Measurements from ENCODE around the gene EPB41L3.
"Not testable (repeated sequence)": the region's sequence is repeated elsewhere in the genome, so short reads cannot be mapped to it uniquely, and the experiment has no call there.

The EPB41L3 gene

DNA sequence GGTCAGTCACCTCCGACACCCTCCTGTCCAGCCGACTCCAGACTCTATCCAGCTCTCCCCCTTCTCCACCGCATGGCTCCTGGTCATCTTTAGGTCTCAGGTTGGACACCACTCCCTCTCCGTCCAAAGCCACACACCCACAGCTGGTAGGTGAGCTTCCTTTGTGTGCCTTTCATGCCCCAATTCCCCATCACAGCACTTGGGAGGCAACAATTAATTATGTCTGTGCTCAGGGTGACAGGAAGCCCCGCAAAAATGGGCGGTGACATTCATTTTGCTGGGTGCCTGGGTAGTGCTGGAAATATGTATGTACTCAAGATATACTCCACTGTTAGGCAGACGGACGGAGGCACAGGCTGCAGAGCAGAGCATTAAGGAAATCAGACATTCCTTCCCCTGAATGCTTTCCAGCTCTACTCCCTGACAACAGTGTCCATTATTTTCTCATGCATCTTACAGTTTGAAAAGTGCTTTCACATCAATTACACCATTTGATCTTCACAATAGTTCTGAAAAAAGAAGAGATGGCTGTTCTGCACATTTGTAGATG, 13.1 kb downstream of the EPB41L3 start:
- no peak for DNase-seq (ENCODE audit: low spot score)

DNA sequence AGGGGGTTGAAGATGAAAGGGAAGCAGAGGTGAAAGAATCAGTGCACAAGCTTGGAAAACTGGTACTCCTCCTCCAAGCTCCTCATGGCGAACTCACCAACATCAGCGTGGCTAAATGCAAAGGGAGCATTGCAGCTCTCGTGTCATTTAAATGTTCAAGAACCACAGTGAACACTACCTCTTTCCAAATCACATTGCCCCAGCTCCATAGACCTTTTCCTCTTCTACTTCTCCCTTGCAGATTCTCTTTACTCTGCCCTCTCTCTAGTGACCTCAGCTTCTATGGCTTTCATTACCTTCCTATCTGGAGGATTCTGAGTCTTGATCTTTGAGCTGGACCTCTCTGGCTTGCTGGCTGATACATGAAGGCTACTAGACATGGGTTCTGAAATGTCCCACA, 14.3 kb downstream of the EPB41L3 start:
- no peak for DNase-seq (ENCODE audit: low spot score)

DNA sequence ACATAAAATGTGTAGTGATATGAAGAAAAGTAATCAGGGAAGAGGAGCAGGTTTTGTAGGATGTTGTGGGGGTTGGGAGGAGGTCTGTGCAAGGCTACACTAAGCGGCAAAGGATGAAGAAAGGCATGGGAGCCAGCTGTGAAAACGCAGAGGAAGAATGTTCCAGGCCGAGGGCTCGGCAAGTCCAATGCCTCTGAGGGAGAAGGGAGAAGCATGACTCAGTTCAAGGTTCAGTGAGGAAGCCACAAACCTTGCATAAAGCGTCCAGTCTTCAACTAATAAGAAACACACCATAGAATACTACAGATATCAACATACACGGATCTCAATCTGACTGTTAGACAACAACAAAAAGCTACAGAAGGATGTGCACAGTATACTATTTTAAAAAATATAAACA, 16.2 kb downstream of the EPB41L3 start:
- DNase-seq (ENCODE audit: low spot score): no peak

DNA sequence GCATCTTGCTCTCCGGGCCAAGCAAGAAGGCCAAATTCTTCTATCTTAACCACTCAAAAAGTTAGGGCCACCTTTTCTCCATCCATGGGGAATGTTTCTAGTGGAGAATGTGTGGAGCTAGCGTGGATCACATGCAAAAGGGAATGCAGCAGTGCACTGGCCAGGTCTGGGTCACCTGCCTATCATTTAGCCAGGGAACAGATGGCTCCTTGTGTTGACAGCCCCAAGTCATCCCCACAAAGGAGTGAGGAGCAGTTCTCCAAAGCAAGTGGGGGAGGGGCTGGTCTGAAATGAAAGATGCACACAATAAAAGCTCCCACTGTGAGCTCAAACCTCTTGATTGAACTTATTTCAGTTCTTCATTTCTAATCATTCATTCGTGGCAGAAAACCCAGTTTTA, 19.1 kb downstream of the EPB41L3 start:
- DNase-seq (ENCODE audit: low spot score): no peak

DNA sequence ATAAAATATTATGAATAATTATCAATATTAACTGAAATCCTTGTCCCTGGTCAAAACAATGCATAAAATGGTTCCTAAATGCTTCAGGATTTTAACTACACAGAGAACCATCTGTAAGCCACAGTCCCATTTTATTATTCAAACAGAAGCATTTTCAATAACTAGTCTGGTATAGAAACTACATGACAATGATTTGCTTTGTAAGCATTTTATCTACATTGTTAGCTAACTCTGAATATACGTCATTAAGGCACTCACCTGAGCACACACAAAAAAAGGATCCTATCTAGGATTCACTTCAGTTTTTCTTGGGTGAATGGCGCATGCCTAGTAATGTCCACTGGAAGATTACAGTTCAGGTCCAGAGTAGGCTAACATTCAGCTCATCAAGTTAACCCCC, 22.8 kb downstream of the EPB41L3 start:
- no peak for DNase-seq (ENCODE audit: low spot score)

DNA sequence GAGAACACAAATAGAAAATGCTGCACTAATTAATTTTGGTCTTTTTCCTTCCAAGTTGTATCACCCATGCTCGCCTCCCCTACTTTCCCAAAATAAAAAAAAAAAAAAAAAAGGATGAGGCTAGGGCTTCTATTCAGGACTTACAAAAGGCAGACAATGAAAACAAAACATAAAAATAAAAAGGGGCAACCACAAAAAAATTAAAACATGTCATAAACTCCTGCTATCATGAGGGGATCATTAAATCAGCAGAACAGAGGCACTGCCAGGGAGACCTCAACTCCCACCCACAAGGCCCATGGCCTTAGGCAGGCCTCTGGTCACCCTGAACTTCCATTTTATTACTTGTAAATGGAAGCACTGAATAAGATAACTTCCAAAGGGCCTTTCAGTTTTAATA, 23.3 kb downstream of the EPB41L3 start:
- no peak for DNase-seq (ENCODE audit: low spot score)

DNA sequence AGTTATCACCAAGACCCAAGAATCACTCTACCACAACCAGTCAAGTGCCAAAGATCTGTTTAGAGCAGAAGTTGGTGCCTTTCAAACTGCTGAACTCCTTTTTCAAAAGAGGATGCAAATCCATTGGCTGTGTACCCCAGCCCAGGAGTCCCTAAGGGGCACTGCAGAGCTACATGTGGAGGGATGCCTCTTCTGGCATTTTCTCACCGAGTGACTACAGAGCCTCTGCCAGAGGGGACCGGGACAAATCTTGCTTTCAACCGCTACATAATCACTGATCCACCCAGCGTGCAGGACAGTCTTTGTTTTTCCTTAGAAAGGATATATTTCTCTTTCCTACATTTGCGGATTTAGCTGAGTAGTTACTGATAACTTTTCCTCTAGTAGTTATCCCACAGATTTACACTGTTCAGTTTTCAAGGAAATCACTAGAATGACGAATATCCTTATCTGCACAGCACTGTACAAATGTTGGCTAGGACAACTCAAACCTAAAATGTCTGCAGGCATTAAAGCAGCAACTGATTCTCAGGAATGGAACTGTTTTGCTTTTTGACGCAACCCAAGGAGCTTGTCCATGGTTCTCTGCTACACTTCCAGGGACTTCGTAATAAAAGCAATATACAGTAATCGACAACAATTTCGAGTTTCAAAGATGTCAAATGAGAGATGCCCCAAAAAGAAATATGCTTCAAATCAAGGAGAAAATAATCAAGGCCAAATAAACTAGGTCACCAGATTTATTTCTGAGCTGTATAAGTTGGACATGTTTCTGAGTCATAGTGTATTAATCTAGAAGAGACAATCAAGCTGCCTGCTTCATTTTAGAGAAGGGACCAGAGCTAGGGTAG, 24.1 kb downstream of the EPB41L3 start:
- DNase-seq (ENCODE audit: low spot score): no peak

DNA sequence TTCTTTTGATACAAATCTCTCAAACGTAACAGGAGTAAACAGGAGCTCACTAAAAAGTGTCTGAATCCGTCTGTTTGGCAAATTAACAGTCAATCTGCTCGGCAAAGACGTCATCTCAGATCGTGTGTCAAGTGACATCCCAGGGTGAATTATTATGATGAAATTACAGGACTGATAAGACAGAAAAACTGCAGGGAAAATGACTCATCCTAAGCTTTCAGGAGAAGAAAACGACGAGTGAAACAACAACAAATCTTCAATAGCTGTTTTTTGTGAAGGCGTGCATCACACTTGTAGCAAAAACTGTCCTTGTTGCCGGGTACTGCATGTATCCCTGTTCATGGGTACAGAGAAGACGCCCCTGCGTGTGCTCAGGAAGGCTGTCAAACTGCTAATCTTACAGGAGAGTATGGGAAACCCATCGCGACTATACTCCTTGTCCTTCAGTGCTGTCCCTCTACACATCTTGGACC, 24.9 kb downstream of the EPB41L3 start:
- DNase-seq (ENCODE audit: low spot score): no peak

DNA sequence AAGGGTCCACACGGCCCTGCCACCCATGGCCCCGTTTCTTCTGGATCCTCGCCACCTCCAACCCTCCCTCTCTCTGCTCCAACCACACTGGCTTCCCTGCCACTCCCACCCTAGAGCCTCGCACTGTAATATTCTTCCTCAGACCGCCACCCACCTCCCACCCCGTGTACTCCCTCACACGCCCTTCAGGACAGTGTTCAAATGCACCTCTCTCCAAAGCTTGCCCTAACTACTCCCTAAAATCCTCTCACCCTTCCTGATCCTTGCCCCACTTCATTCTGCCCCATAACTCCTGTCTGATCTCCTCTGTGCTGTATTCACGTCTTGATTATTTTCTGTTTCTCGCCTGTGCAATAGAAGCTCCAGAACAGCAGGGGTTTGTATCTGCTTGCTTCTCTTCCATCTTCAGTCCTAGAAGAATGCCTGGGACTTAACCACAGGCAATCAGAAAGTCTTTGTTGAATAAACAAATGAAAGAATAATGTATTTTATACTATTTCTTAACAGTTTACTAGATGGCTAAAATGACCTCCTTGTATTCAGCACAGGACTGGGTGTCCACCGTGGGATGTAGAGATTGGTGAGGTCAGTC, 25.5 kb downstream of the EPB41L3 start:
- no peak for DNase-seq (ENCODE audit: low spot score)

DNA sequence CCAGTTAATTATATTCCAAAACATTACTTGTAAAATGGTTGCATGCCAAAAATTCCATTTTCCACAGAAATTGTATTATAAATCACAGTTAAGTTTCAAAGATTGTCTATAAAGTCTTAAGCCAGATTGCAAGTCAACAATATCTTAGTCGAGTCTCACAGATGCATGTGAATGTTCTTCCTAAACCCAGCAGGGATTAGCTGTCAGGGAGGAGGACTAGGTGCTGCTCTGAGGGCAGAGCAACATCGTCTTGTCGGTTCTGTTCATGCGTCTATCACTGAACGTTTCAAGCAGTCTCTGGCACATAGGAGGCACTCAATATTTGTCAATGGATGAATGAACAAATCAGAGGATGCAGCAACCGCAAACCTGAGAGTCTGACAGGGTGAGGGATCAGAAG, 27.0 kb downstream of the EPB41L3 start:
- no peak for DNase-seq (ENCODE audit: low spot score)

DNA sequence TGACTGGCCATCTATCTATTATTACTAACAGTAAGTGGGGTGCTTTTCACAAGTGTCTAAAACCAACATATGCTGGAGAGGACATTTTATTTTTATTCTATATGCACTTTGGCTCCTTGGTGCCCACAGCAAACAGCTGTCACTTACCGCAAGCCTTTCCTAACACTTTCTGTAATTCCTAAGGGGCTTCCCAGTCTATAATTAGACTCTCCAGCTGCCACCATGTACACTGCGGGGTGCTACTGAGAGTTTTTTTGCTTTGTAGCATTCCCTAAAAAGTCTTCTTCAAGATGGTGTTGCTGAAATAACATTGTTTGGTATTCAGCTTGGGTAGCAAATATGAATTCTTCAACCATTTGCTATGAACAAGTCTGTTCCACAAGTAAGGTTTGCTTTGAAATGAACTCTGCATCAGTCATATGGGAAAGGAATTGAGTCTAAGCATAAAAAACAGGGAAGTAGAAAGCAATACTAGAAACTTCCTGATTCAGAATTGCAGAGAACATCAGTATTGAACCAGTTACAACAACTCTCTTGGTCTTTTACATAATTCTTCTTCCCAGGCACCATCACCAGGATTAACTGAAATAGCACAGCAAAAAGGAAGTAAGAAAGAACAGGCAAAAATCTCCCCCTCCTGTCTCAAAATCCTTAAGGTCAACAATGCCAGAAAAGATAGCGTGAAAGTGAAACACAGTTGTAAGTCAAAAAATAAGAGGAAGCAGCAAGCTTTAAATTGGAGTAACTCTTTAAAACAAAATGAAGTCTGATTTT, 28.6 kb downstream of the EPB41L3 start:
- peak; percentile 66 for DNase-seq (ENCODE audit: low spot score)

DNA sequence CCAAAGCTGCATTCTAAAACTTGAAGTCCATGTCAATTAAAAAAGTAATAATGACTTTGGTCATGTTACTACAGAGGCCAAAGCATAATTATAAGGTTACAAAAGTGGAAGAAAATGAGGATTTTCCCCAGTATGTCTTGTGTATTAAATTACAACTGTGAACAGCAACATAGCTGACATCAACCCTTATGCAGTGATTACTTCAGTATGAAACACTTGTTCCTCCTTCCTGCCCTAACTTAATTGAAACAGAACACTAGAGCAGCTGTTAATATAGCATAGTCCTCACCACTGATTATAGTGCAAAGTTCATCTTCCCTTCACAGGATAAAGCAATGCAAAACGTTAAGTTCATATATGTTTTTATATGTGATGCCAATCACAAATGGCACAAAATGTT, 29.9 kb downstream of the EPB41L3 start:
- no peak for DNase-seq (ENCODE audit: low spot score)

DNA sequence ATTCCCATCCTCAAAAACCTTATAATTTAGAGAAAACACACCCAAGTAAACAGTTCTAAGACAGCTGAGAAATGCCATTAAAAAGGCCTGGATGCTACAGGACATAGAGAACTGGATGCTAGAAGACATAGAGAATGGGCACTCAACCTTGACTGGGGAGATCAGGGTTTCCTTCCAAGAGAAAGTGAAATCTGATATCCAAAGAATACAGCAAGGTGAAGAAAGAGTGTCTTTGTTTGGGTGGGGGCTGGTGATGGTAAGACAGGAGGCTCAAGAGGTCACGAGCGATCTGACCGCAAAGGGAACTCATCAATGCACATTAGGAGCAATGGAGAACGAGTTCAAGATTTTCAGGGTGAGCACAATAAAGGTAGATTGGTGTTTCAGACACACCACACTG, 31.6 kb downstream of the EPB41L3 start:
- DNase-seq (ENCODE audit: low spot score): no peak

DNA sequence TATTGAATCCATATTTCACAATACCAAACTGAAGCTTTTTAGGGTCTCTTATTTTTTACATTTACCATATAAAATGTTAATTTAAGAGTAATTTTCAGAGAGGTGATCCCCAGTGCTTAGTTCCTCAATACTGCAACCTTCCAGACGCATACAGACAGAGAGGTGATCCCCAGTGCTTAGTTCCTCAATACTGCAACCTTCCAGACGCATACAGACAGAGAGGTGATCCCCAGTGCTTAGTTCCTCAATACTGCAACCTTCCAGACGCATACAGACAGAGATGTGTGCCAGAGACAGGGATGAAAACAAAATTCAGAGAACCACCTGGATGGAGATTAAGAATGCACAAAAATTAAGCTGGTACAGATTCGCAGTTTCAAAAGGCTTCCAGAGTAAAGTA, 32.3 kb downstream of the EPB41L3 start:
- not testable (repeated sequence) for DNase-seq (ENCODE audit: low spot score)

DNA sequence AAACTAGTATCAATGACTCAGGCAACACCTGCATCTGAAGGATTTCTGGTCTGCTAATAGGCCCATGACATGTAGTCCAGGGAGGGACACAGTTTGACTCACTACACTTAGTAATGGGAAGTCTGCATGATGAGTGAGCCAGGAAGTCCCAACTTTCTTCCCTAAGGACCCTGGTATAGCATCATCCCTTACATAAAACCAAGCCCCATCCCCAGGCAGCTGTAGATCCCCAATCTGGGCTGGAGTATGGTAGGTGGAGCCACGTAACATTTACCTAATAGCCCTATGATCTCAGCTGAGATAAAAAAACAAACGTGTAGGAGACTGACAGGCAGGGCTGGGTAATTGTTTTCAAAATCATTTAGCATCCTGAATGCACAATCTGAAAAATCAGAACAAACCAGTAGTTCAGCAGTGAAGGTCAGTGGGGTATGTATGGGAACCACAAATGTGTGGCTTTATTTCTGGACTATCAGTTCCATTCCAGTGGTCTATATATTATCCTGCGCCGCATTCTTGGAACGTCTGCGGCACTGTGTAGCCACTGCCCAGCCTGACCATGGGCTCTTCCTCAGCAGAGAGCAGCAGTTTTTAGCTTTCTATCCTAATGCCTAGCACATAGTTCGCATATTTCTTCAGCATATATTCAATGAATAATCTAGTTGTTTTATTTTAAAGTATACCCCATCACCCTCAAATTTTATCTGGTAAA, 33.5 kb downstream of the EPB41L3 start:
- DNase-seq (ENCODE audit: low spot score): no peak

DNA sequence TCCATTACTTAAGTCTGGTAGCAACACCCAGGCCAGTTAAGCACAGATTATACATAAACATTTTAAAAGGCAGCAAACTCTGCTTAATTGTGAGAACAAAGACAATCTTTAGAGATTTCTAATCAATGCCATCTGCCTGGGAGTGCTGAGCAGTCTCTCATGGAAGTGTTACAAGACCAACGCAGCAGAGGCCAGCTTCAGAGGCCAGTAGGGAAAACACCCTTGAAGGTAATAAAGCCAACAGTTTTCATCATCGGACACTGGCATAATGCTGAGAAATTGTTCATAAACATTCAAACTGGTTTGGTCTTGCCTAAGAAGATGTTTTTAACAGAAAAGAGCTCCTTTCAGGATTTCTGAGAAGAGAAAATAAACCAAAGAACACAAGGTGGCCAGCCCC, 35.0 kb downstream of the EPB41L3 start:
- no peak for DNase-seq (ENCODE audit: low spot score)

DNA sequence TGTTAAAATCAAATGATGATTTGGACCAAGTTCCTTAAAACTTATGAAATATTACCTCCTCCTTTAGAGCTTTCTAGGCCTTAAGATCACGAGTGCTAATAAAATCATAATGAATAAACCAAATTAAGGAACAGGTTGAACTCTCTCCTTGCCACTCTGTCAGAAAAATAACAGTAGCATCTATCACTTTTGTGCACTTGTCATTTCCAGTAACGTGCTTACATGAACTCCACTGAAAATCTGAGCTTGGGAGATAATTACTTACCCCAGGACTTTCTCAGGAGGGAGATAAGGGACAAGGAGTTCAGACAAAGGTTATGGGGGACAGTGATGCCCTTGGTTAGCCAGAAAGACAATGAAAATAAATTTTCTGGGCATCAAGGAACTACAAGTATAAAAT, 36.0 kb downstream of the EPB41L3 start:
- no peak for DNase-seq (ENCODE audit: low spot score)

DNA sequence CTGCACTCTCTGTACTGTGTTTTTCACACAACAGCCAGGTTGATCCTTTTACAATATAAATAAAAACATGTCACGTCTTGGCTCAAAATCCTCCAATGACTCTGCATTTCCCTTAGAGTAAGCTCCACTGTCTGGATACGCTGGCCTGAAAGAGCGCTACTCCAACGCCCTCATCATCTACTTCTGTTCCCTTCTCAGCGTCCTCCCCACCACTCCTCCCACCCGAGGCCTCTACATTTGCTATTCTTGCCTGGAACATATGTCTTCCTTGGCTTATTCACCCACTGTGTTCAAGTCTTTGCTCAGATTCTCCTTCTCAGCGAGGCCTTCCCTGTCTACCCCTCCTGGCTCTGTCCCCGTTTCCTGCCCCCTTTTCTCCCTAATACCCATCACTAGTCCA, 37.6 kb downstream of the EPB41L3 start:
- no peak for DNase-seq (ENCODE audit: low spot score)

DNA sequence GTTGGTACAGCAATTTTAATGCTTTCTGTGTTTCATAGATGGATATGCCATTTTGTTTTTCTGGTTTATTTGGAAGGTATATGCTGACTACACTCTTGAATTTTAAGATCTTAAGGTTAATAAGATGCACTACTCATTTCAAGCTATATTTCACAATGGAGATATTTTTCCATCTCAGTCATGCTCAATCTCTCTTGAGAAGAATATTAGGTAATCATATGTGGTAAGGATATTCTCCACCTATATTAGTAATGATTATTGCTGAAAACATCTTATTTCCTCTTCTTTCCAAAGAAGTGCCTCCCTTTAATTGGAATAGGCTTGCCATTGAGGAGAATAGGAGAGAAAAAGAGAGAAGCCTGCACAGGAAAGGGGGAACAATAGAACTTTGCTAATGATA, 40.1 kb downstream of the EPB41L3 start:
- DNase-seq (ENCODE audit: low spot score): no peak

DNA sequence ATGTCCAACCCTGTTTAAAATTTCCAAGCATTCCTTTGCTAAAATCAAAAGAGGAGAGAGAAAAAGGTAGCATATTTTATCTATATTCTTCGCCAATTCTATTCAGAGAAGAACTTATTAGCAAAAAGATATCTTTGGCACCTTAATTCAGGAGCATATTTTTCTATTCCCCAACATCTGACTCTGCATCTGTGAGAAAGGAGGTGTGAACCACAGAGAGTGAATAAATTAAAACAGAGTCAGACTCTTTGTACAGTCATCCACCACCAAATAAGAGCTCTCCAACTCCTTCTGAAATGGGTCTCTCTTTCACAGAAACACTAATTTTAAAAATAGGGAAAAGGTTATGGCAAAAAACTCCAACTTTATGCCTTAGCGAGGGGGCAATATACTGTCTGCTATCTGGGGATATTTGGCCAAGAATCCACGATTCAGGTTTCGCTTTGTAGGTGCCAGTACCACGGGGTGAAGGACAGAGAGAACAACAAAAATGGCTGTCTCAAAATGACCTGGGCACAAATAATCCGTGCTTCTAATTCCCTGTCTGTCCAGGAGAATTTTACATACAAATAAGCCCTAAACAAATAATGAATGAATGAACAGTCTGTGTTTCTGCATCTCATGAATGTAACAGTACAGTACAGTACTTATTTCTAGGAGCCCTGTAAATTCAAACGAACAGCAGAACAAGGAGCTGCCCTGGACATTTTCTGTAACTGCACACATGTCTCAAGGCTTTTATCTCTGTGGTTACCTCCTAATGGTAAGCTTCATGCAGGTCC, 43.4 kb downstream of the EPB41L3 start:
- DNase-seq (ENCODE audit: low spot score): no peak

DNA sequence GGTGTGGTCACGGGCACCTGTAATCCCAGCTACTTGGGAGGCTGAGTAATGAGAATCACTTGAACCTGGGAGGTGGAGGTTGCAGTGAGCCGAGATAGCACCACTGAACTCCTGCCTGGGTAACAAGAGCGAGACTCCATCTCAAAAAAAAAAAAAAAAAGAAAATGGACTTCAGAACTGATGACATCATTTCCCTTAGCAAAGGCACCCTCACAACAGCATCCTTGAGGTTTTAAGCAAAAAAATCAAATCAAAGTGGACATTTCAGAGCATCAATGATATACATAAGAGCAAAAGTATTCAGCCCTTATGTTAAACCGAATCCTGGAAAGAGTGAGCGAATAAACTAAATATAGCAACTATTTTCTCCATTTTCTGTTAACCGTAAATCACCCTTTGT, 45.3 kb downstream of the EPB41L3 start:
- DNase-seq (ENCODE audit: low spot score): no peak

Measured in globus pallidus (tissue), 1 donor.